Endothelial cell of umbilical vein (primary cell): Measurements from ENCODE around the gene ASB2. TPM values are rescaled to one million over a fixed set of nuclear protein-coding genes. Genes with fewer than 3 reads are reported as not detected.

Experiments used
- BruUV-seq: library from RNA; stranded (reverse); fragments of 400-500 nt; replicated peaks from 2 replicates; lab custom pipeline; 2021; lab: Mats Ljungman, UMichigan
- CTCF ChIA-PET: fragments of 300-600, 350-600 bp; sonication (Branson Sonifier 250); formaldehyde crosslinking; loops from one replicate; lab custom pipeline; 2021; ENCODE audit warnings: antibody characterized with exemption, inconsistent platforms; lab: Charles Lee
- POLR2A ChIA-PET: fragments of 300-600, 350-600 bp; sonication (Branson Sonifier 250); formaldehyde crosslinking; loops from one replicate; lab custom pipeline; 2021; ENCODE audit warnings: antibody characterized with exemption, inconsistent platforms; lab: Charles Lee
- DNase-seq: peaks from one replicate; pipeline ENCODE4 v3.0.0-alpha.2; 2011; ENCODE audit warnings: low read depth, low spot score
- FAIRE-seq: peaks from 2 replicates; lab custom pipeline; 2011; peaks lifted over from hg19 to GRCh38; lab: Jason Lieb, UNC
- H2AFZ ChIP-seq: 2 replicates; pipeline ENCODE4 v1.6.0; 2012; ENCODE audit warnings: low read depth, low read length, control low read depth, inconsistent platforms
- H3K27ac ChIP-seq: 2 replicates; pipeline ENCODE4 v1.5.1; 2011; ENCODE audit warnings: low read depth, mild to moderate bottlenecking, control low read depth, low read length, moderate library complexity; ENCODE audit not compliant: insufficient read depth
- H3K27me3 ChIP-seq, 2 experiments: 2 replicates each; pipeline versions ENCODE4 v1.6.0 to v1.6.1; 2011; ENCODE audit warnings: low read length in 2 of 2, mixed read lengths in 1 of 2; ENCODE audit not compliant: control insufficient read depth in 2 of 2, insufficient read depth in 2 of 2
- H3K36me3 ChIP-seq, 2 experiments: 2 replicates in 1 of 2; 3 replicates in 1 of 2; pipeline ENCODE4 v1.5.1; 2011; ENCODE audit warnings: low read length in 2 of 2, mild to moderate bottlenecking in 1 of 2, moderate library complexity in 1 of 2; ENCODE audit not compliant: control insufficient read depth in 2 of 2, insufficient read depth in 2 of 2; ENCODE audit errors: extremely low read depth in 1 of 2
- H3K4me1 ChIP-seq: 3 replicates; pipeline ENCODE4 v1.5.1; 2011; ENCODE audit warnings: mild to moderate bottlenecking, low read length; ENCODE audit not compliant: control insufficient read depth, insufficient read depth; ENCODE audit errors: extremely low read depth
- H3K4me2 ChIP-seq: 2 replicates; pipeline ENCODE4 v1.6.1; 2011; ENCODE audit warnings: low read length, control low read depth, mixed read lengths; ENCODE audit not compliant: insufficient read depth
- H3K4me3 ChIP-seq, 3 experiments: fragments of 200-600 bp in 1 of 3; sonication (generic), shearing (Covaris generic) in 1 of 3; replicated peaks in 1 of 3; 2 replicates each; pipeline ENCODE4 v1.5.1; 2011 to 2016; ENCODE audit warnings: control low read depth in 3 of 3, low read length in 3 of 3, mild to moderate bottlenecking in 2 of 3, inconsistent platforms in 1 of 3, low read depth in 1 of 3, moderate library complexity in 1 of 3; ENCODE audit not compliant: insufficient read depth in 1 of 3
- H3K79me2 ChIP-seq: 2 replicates; pipeline ENCODE4 v1.6.0; 2012; ENCODE audit warnings: low read length, inconsistent platforms; ENCODE audit not compliant: control insufficient read depth, insufficient read depth
- H3K9ac ChIP-seq: replicated peaks from 2 replicates; pipeline ENCODE3; 2011; ENCODE audit warnings: low read length, control low read depth; ENCODE audit not compliant: insufficient read depth; ENCODE audit errors: extremely low read depth
- H3K9me1 ChIP-seq: replicated peaks from 3 replicates; pipeline ENCODE4 v1.6.0; 2011; ENCODE audit warnings: mild to moderate bottlenecking, low read length; ENCODE audit not compliant: control insufficient read depth, insufficient read depth; ENCODE audit errors: extremely low read depth
- H3K9me3 ChIP-seq: replicated peaks from 2 replicates; pipeline ENCODE4 v1.5.1; 2012; ENCODE audit warnings: low read length, inconsistent platforms; ENCODE audit not compliant: control insufficient read depth, insufficient read depth
- H4K20me1 ChIP-seq: replicated peaks from 2 replicates; pipeline ENCODE3; 2011; ENCODE audit warnings: mild to moderate bottlenecking, low read length; ENCODE audit not compliant: control insufficient read depth, insufficient read depth; ENCODE audit errors: extremely low read depth
- EZH2 ChIP-seq: IDR thresholded peaks from 2 replicates; pipeline ENCODE4 v1.6.1; 2012; ENCODE audit warnings: borderline replicate concordance, low read depth, mild to moderate bottlenecking, moderate library complexity, low read length, inconsistent platforms; ENCODE audit not compliant: severe bottlenecking
- FOS ChIP-seq: IDR thresholded peaks from 2 replicates; pipeline ENCODE4 v1.6.1; 2011; ENCODE audit warnings: mild to moderate bottlenecking, low read length, moderate library complexity, borderline replicate concordance; ENCODE audit not compliant: insufficient read depth
- GATA2 ChIP-seq: IDR thresholded peaks from 2 replicates; pipeline ENCODE4 v1.7.0; 2011; ENCODE audit warnings: low read depth, mild to moderate bottlenecking, moderate library complexity, mixed read lengths, low read length; ENCODE audit not compliant: insufficient read length, insufficient read depth
- JUN ChIP-seq: IDR thresholded peaks from 2 replicates; pipeline ENCODE4 v1.6.1; 2011; ENCODE audit warnings: borderline replicate concordance, low read depth; ENCODE audit not compliant: insufficient read length, insufficient read depth
- MYC ChIP-seq: IDR thresholded peaks from one replicate; pipeline ENCODE4 v1.6.1; 2011; ENCODE audit warnings: mild to moderate bottlenecking, low read depth, low read length
- POLR2A ChIP-seq: IDR thresholded peaks from 2 replicates; pipeline ENCODE4 v1.6.1; 2012; ENCODE audit warnings: low read depth, mild to moderate bottlenecking, control low read depth, low read length
- POLR2AphosphoS5 ChIP-seq: IDR thresholded peaks from 2 replicates; pipeline ENCODE4 v1.6.1; 2012; ENCODE audit warnings: low read depth, mild to moderate bottlenecking, control low read depth, low read length, moderate library complexity; ENCODE audit not compliant: insufficient read depth
- dilution Hi-C: fragments of 300-500 bp; cut with MboI; formaldehyde crosslinking; loops from one replicate; pipeline ENCODE4 v1.15.0; 2019; ENCODE audit warnings: low sequenced_read_pairs; ENCODE audit not compliant: extremely low pct_ligation_motif_present
- intact Hi-C: fragments of 100-400 bp; cut with micrococcal nuclease; formaldehyde crosslinking; loops from one replicate; pipeline ENCODE4 v1.10.0; 2022
- polyA plus RNA-seq, 4 experiments: library from polyadenylated mRNA; depleted of rRNA in 3 of 4; stranded (reverse) in 3 of 4; unstranded in 1 of 4; fragments of >200 nt; gene quantifications; 2 replicates each; pipeline versions ENCODE4 v1.2.1 to v1.2.3, GENCODE V29; 2011 to 2012; ENCODE audit warnings: missing spikeins in 1 of 4
- total RNA-seq: library from RNA; stranded (reverse); gene quantifications from 2 replicates; pipeline ENCODE4 v1.2.3, GENCODE V29; 2021
- TF ChIP-seq, protein P1 (sequence below), 2 donors: IDR thresholded peaks; 1 replicate in 1 of 2; 2 replicates in 1 of 2; pipeline ENCODE4 v1.5.1; 2011; ENCODE audit warnings: low read length in 2 of 2, mild to moderate bottlenecking in 2 of 2, moderate library complexity in 2 of 2, control low read depth in 1 of 2, inconsistent platforms in 1 of 2, low read depth in 1 of 2; ENCODE audit not compliant: insufficient read depth in 1 of 2; ENCODE audit errors: extremely low read depth in 1 of 2
- TF ChIP-seq, protein P2 (sequence below): IDR thresholded peaks from 2 replicates; pipeline ENCODE4 v1.6.1; 2011; ENCODE audit not compliant: insufficient read depth, insufficient read length

The ASB2 gene
- total and polyA plus RNA-seq, 2 donors (not counting 3 experiments of a cell fraction or from before 2014, with no cell fraction given), result not detected

DNA sequence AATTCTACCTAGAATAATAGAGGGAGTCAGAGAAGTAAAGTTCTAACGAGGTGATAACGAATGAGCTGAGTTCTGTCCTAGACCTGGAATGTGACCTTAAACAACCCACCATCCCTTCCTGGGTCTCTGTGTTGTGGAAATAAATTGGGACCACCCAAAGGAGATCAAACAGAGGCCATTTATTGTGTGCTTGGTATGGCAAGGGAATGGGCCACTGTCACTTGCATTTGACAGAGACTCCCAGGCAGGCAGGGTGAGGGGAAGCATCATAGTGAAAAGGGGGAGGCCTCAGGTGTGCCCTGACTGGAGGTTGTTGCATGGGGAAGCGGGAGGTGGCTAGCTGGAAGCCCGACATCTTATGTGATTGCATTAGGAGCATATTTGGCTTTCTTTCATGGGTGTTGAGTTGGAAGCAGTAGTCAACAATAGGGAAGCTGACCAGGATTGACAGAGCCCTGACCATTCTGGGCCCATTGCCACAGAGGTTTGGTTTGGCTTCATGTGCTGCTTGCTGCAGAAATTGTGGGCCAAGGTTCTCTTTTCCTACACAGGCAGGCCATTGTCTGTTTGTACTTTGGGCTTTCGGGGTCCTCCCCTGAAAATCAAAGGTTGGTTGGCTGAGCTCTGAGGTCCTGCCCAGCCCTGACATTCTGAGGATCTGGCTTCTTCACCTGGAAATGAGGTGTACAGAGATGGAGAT is 66.8 kb downstream of the ASB2 start:
- no peaks in the 10 kb centered on the region for H3K79me2 ChIP-seq
- no peak overlapping the region for H3K4me3 ChIP-seq
- H3K4me2 ChIP-seq, result no peak overlapping the region
- no TSS peak for BruUV-seq
- POLR2A ChIA-PET, result no interaction called here
- no peaks in the 10 kb centered on the region for H3K9me1 ChIP-seq
- no peak for DNase-seq
- no peaks in the 10 kb centered on the region for H3K36me3 ChIP-seq
- no peaks in the 10 kb centered on the region for H3K9me3 ChIP-seq
- H3K4me1 ChIP-seq, result no peaks in the 10 kb centered on the region
- dilution Hi-C loops (no loop called here), intact Hi-C loops (no loop called here)
- H3K27me3 ChIP-seq, result no peaks in the 10 kb centered on the region
- H4K20me1 ChIP-seq, result no peaks in the 10 kb centered on the region
- FAIRE-seq, result no peak
- CTCF ChIA-PET, result no interaction called here
- TF ChIP-seq, protein P1, sequence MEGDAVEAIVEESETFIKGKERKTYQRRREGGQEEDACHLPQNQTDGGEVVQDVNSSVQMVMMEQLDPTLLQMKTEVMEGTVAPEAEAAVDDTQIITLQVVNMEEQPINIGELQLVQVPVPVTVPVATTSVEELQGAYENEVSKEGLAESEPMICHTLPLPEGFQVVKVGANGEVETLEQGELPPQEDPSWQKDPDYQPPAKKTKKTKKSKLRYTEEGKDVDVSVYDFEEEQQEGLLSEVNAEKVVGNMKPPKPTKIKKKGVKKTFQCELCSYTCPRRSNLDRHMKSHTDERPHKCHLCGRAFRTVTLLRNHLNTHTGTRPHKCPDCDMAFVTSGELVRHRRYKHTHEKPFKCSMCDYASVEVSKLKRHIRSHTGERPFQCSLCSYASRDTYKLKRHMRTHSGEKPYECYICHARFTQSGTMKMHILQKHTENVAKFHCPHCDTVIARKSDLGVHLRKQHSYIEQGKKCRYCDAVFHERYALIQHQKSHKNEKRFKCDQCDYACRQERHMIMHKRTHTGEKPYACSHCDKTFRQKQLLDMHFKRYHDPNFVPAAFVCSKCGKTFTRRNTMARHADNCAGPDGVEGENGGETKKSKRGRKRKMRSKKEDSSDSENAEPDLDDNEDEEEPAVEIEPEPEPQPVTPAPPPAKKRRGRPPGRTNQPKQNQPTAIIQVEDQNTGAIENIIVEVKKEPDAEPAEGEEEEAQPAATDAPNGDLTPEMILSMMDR (IDR thresholded peaks at IDR 0.05; ENCODE audit: extremely low read depth in 1 of 2, insufficient read depth in 1 of 2, low read depth in 1 of 2, low read length in 2 of 2), result no peak
- TF ChIP-seq EZH2 (no peak), POLR2AphosphoS5 (no peak), GATA2 (no peak), FOS (no peak), POLR2A (no peak), JUN (no peak), MYC (no peak)
- TF ChIP-seq, protein P2, sequence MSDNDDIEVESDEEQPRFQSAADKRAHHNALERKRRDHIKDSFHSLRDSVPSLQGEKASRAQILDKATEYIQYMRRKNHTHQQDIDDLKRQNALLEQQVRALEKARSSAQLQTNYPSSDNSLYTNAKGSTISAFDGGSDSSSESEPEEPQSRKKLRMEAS, result no peak
- no peak overlapping the region for H3K27ac ChIP-seq
- no peak overlapping the region for H3K9ac ChIP-seq
- H2AFZ ChIP-seq, result no peak overlapping the region
